Activated CD4-positive, alpha-beta T cell treated with anti-CD3 and anti-CD28 coated beads, Interleukin-2, amount 50 U/mL, for 1 hour (primary cell): ENCODE data around the gene KCTD19.

ENCODE experiments used
- DNase-seq: peaks from one replicate; pipeline ENCODE4 v3.0.0-alpha.2; 2020

Gene KCTD19

DNA sequence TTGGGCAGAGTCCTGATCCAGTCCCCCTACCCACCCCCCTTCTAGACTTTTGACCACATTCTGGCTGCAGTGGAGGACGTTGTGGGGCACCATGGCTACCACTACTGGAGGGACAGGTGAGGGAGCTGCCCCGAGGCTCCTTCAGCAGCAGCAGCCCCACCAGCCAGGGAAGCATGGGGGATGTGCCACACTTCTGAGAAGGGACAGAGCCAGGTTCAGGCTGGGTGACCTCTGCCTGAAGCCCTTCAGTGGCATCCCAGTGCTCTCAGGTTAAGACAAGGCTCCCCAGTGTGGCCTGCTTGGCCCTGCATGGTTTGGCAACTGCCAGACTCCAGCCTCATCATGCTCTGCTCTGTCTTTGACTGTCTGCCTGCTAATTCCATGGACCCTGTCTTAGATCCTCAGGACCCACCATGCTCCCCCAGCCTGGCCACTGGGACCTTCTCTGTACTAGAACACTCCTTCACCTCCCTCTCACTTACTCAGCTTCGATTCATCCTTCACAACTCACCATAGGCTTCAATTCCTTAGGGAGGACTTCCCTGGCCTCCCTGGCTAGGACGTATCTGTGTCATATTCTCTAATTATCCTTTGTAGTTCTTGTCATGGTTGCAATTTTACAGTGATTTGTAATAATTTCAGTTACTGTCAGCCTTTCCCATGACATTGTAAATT lies 68.9 kb downstream of the KCTD19 start:
- no peak for DNase-seq

DNA sequence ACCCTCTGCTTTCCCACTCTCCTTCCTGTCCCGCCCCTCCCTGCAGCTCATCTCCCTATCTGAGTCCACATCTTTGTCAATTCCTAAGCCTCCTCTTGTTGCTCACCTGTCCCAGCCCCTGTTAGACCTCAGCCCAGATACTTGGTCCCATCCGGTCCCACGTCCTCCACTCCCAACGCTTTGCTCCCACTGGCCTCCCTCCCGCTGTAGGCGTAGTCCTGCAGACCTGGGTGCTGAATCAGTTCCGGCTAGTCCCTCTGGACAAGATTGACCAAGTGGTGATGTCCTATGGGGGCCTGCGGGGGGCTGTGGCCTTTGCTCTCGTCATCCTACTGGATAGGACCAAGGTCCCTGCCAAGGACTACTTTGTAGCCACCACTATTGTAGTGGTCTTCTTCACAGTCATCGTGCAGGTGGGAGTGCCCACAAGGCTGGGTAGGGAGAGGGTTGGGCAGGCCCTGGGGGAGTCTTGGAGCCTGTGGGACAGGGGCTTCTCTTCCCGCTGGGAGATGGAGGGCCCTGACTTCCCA lies 69.8 kb downstream of the KCTD19 start:
- no peak for DNase-seq

DNA sequence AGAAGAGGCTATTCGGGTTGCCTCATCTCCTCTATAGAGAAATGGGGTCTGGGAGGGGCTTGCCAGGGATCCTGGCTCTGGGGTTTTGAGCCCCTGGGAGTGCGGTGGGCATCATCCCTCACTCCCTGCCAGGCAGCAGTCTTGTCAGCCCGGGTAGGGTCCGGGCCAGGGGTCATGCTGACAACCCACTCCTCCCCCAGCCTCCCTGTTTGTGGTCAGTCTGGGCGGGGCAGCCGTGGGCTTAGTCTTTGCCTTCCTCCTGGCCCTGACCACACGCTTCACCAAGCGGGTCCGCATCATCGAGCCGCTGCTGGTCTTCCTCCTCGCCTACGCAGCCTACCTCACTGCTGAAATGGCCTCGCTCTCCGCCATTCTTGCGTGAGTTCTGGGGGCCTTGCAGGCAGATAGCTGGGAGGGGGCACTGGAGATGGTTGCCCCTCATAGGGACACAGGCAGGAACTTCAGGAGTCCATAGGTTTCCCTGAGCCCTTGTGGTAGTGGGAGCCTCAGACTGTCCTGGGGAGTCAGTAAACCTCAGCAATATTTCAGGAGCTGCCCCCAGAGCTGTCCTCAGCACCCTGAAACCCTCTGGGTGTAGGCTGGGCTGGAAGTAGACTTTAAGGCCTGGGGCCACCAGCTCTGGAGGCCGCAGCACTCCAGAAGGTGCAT lies 70.9 kb downstream of the KCTD19 start:
- no peak for DNase-seq

DNA sequence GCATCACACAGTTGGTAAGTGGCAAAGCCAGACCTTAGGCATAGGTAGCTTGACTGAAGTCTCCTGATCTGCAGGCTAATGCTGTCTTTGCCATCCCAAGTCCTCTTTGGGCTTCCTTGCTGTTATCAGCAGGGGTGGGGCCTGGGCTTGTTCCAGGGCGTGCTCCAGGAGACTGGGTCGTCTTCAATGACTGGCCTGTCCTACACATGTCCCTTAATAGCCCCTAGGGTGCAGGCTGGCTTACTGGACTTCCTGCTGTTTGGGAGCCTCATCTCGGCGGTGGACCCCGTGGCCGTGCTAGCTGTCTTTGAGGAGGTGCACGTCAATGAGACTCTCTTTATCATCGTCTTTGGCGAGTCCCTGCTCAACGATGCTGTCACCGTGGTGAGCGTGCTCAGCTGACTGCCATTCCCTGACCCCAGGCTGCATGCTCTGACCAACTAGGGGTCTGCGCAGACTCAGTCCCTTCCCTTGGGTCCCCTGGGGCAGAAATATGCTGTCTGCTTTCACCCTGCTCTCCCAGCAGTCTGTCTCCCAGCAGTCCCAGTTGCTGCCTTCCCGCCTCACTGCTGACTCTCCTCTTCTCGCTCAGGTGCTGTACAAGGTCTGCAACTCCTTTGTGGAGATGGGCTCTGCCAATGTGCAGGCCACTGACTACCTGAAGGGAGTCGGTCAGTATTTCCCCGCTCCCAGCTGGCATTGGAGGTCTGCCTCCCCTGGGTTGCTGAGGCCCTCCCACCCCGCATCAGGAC lies 71.6 kb downstream of the KCTD19 start:
- no peak for DNase-seq

DNA sequence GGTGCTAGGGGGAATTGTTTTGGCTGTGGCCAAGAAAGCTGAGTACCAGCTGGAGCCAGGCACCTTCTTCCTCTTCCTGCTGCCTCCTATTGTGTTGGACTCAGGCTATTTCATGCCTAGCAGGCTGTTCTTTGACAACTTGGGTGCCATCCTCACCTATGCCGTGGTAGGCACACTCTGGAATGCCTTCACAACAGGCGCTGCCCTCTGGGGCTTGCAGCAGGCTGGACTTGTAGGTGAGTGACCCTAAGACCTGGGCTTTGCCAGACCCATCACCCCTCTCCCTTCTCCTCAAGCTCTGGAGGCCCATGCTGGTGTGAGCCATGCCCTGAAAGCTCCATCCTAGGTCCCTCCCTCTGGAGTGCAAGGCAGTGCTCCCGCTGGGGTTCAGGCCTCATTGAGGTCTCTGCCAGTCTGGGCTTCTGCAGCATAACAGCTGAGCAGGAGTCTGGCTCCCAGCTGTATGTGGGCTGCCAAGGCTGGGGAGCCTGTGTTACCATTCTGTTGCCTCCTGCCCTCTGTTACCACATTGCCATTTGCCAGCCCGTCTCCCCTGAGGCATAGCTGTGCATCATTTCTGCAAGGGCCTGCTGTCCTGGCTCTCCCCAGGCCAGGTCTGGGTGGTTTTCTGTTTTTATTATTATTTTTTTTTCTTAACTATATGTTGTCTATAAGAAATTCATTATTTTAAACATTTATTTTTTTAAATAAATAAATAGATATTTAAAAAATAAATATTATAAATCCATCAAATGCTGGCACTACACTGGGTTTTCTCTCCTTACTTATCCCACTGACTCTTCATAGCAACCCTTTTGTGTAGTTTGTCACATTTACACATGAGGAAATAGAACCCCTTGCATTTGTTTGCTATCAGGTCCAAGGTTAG lies 73.7 kb downstream of the KCTD19 start:
- DNase-seq, result no peak

DNA sequence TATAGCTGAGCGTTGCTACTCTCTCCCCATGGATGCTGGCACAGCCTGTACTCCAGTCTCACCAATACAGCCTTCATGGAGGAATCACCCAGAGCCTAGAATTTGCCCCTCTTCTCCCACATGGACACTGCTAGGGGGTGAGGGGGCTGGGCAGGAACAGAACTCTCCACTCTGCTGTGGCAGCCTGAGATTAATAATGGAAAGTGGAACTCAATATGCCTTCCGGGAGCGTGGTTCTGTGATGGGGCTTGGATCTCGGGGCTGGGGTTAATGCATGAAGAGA lies 76.6 kb downstream of the KCTD19 start:
- DNase-seq, result no peak

DNA sequence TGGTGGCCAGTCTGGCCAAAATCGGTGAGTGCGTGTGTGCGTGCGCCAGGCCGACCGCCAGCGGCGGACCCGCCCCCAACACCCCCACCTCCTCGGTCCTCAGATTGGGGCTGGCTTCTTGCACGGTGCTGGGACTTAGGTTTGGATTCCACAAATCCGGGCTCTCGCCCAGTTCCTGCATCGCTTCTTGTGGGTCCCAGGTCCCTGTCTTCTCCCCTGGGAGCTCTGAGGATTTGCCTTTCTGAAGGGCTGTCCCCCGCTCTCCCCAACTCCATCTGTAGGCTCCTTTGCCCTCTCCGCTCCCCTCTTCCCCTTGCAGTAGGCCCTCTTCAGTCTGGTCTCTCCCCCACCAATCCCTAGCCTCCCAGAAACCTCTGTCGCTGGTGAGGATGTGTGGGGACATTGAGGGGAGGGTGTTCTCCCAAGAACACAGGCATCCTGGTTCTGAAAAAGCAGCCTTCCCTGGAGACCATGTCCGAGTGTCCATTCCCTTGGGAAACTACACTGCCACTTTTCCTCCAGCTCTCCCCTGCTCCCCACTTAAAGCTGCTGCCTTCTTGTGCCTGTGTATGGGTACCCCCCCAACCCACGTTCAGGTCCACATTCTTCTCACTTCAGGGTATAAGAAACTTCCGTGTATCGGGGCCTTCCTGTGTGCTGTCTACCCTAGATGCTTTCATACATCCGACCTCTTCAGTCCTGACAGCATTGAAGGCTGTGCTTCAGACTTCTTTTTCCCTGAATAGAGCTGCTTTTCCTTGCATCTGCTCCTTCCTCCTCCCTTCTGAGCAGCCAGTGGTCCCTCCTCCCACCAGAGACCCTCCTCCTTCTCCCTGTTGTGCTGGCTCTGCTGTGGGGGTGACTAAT lies 77.1 kb downstream of the KCTD19 start:
- DNase-seq, result no peak

DNA sequence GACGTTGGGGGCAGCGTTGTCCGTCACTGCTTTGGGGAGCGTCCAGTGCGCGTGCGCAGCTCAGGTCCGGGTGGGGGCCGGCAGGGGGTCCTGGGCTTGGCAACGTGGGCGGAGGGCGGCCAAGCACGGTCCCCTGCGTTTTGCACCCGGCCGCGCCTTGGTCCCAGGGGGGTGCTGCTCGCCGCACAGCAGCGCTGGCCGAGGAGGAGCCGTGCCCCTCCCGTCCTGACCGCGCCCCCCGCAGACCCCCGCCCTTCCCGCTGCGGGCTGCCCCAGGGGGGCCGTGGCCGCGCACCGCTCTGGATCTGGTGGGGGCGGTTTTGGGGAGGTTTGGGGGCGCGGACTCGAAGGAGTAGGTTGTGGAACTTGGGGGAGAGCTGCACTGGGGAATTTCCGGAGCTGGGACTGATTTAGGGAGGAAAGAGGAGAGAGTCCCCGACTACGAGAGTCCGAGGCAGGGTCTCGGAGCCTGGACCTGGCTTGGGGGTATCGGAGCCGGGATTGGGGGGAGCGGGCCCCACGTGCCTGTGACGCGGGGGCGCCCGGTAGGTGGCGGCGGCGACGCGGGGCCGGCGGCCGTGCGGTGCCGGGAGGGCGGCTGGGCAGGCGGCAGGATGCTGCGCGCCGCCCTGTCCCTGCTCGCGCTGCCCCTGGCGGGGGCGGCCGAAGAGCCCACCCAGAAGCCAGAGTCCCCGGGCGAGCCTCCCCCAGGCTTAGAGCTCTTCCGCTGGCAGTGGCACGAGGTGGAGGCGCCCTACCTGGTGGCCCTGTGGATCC lies 78.0 kb downstream of the KCTD19 start, which contains the start of gene SLC9A5:
Gene SLC9A5 (plus strand): TSS at position 579 of the 777 bp plus-strand sequence. CDS start 36 bp downstream, at position 615.
- DNase-seq, result no peak

DNA sequence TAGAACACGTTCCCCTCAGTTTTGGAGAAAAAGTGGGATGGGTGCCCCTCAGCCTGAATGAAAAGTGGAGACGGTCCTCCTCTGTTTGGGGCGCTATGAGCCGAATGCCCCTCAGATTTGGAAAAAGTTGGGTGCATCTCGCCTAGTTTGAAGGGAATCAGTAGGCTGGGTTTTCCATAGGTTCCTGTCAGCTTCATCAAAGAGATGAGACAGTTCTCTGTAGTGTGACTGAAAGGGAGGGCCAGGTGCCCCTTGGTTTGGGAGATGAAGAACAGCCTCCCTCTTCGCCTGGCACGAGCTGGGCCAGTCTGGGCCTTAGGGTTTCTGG lies 78.5 kb downstream of the KCTD19 start:
- DNase-seq, result no peak

DNA sequence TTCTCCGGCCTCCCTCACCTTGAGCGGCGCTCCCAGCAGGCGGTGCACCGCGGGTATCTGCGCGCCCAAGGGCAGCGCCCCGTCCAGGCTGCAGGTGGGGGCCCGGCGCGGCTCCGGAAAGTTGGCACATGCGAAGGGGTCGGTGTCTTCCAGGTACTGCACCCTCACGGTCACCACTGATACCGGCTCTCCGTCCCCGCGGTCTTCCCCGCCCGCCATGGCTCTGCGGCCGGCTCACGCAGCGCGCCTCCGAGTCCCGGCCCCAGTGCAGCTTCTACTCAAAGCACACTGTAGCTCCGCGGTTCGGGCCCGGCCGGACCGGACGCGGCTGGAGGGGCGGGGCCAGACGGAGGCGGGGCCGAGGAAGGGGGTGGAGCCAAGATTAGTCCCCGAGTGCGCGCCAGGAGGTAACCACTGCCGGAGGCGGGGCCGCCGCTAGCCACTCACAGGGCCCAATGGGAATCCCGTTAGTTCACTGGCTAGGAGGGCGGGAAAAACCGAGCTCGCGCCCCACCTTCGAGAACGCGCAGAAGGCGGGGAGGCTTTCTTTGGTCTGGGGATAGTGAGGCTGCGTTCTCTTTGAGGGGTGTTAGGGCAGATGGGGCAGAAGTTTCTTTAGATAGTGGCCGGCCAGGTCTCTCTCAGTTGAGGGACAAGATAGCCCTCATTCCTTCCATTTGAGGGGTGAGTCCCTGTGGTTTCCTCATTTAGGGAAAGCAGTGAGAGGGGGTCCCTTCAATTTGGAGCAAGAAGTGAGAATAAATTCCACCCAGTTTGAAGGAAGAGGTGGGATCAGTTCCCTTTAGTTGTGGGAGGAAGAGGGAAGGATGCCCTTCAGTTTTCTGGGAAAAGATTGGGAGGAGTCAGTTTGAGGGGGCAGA lies 79.1 kb downstream of the KCTD19 start, which contains the start of gene FHOD1:
Gene FHOD1 (minus strand): TSS at position 290 of the 881 bp plus-strand sequence. CDS start 71 bp downstream, at position 219.
- peak; percentile 93 for DNase-seq

DNA sequence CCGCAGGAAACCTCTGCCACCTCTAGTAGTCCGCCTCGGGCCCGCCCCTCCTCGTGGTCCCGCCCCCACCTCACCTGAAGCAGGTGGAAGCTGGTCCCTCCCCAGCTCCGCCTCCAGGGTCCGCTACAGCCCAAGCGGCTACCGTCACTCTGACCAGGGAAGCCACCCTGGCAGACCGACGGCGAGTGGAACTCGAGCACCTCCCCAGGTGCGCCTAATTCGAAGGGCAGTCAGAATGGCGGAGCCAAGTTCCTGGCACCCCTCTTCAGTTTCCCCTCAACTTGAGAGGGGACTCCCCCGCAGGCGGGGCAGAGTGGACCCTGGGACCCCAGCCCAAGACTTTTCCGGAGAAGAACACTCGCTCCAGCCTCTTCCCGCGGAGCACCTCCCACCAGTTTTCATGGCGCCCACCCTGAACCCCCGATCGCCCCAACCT lies 79.8 kb downstream of the KCTD19 start:
- peak; percentile 42 for DNase-seq

DNA sequence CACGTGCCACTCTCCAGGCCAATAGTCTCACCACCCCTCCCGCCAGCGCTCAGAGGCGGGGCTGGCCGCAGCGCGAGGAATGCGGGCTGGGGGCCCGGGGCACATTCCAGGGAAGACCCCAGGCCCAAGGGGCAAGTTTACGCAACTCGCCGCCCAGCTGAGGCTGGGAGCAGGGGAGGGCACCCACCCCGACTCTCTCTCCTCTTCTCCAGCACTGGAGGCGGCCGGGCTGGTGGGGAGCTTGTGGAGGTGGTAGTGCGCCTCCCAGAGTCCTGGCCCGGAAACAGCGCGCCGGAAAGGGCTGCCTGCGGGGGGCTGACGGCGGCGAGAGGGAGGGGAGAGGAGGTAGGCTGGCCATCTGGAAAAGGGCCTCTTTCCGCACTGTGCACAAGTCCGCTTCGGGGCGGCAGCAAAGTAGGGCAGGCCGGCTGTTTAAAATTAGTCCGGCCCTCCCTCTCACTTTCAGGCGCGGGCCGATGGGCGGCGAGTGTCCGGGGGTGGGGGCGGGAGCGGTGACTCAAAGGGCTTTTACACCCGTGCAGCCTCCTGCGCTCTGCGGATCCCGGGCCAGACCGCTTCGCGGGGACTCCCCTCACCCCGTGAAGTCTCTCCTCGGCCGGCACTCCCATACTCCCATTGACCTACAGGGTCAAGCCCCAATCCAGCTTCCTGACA lies 80.3 kb downstream of the KCTD19 start:
- DNase-seq, result peak; percentile 26

DNA sequence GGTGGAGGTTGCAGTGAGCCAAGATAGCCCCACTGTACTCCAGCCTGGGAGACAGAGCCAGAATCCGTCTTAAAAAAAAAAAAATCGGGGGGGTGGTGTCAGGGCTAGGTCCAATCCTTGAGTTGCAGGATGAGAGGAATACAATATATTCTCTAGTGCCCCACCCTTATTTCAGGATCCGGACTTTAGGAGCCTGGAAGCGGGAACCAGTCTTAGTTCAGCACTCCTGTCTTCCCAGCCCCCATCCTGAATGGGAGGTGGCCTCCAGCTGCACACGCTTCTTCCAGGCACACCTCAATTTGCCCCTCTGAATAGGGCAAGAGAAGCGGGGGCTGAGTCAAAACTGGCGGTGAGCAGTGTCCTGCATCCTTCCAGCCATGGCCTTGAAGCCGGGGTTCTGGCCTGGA lies 80.9 kb downstream of the KCTD19 start:
- no peak for DNase-seq

DNA sequence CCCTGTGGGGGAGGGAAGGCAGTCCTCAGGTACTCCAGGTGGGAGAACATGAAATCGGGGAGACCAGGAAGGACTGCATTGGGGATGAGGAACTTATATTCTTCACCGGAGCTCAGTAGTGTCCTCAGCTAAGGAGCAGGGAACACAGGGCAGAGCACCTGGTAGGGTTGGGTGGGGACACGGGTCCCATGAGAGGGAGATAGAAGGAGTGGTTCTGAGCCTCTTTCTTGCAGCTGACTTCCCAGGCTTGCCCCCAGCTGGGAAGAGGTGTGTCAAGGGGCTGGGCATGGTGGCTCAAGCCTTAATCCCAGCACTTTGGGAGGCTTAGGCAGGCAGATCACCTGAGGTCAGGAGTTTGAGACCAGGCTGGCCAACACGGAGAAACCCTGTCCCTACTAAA lies 81.4 kb downstream of the KCTD19 start:
- DNase-seq, result no peak

DNA sequence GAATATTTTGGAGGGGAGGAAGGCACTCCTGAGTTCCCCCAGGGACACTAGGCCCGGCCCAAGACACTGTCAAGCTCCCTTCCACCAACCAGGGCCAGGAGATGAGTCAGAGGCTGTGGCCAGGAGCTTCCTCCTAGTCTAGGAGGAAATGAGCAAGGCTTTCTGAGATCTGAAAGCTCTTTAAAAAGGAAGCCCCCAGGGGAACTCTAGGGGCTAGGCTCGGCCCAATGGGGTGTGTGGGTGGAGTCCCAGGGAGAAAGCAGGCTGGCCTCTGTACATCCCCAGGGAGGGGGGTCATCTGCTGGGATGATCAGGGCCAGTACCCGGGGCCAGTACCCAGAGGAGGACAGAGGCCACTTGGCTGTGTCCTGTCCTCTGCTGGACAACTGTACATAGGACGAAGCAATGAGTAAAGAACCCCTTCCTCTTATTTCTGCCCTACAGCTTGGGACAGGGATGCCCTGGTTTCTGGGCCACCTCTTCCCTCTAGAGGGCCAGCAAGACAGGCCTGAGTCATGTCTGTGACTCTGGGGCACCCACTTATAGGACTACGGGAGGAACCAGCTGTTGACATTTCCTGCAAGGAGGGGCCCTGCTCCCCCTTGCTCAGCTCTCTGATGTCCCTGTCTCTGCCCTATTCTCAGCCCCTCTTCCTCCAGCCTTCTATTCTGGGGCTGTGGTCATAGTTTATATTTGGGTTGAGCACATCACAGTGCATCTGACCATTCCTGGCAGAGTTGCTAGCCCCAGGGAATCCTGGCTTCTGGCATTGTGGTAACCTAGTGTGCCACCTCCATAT lies 82.0 kb downstream of the KCTD19 start:
- peak; percentile 69 for DNase-seq

DNA sequence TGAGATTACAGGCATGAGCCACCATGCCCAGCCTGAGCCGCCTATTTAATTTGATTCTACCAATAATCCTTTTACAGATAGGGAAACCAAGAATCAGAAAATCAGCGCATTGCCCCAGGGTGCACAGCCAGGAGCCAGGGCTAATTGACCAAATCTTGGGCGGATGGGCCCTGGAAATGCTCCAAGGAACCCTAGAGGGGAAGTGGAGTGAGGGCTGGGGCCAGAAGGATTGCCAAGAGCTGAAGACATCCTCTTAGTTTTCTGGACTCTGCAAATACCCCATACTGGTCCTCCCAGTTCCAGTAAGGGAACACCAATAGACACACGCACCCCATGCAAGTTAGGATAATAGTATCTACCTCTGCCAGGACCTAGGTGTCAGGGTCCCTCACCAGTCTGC lies 83.1 kb downstream of the KCTD19 start:
- DNase-seq, result no peak

DNA sequence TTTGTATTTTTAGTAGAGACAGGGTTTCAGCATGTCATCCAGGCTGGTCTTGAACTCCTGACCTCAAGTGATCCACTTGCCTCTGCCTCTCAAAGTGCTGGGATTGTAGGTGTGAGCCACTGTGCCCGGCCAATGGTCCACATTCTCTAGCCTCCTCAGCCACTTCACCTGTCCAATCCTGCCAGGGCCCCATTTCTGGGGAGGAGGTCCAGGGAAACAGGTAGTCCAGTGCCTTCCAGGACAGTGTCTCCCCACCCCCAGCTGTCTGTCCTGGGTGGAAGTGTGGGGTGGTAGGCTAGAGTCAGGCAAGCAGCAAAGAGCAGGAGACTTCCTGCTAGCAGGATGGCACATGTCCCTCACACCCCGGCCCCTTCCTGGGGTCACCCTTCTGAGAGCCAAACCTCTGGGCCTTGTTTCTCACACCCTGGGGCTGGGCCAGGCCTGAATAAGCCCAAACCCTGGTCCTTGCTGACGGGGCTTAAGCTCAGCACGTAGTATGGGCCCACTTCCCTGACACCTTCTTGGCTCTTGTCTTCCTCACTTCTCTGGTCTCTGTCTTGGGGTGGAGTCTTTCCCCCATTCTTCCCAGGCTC lies 84.3 kb downstream of the KCTD19 start:
- DNase-seq, result no peak
